GM18951 (cell line): ENCODE results near the gene C2orf81.

Experiments used
- POLR2A ChIP-seq: IDR thresholded peaks from 4 replicates; pipeline ENCODE4 v1.6.1; 2011; ENCODE audit warnings: mild to moderate bottlenecking; ENCODE audit not compliant: insufficient read length, insufficient read depth; ENCODE audit errors: extremely low read depth
- in situ Hi-C: fragments of 300-500 bp; cut with MboI; formaldehyde crosslinking; loops from one replicate; pipeline ENCODE4 v1.12.0; 2022; ENCODE audit warnings: low sequenced_read_pairs, mixed read lengths, inconsistent platforms; ENCODE audit not compliant: unreplicated experiment

The C2orf81 gene

DNA sequence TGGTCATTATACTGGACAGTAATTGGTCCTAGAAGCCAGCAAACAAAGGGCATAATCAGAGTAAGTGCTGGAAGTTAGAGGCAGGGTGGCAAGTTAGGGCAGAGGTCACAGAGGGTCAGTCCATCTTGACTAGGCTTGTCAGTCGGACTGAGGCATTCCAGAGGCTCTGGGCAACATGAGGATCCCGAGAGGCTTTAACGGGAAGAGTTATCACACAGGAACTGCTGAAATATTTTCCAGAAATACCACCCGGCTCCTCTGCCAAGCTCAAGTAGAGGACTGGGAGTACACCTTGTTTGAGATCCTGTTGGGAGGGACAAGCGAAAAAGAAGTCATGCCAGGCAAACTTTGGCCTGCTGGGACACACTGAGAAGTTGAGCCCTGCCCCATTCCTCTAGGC is 13.7 kb downstream of the C2orf81 start:
- in situ Hi-C loops, result no loop called here
- no peak for TF ChIP-seq POLR2A

DNA sequence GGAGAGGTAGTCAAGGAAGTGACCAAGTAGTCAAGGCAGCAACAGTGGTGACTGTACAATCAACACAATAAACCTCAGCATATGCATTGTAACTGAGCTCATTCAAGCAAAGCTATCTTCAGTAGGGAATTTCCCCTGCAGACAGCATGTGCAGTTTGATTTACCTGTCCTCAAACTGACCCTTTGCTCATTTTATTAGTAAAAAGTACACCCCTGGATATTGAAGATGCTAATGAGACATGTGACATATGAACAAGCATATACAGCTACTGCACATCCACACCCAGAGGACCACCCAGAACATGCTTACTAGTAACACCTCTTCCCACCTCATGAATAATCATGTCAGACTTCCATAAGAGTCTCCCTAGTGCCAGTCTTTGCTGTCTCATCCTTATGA is 15.4 kb downstream of the C2orf81 start:
- in situ Hi-C loops, result no loop called here
- TF ChIP-seq POLR2A, result no peak

DNA sequence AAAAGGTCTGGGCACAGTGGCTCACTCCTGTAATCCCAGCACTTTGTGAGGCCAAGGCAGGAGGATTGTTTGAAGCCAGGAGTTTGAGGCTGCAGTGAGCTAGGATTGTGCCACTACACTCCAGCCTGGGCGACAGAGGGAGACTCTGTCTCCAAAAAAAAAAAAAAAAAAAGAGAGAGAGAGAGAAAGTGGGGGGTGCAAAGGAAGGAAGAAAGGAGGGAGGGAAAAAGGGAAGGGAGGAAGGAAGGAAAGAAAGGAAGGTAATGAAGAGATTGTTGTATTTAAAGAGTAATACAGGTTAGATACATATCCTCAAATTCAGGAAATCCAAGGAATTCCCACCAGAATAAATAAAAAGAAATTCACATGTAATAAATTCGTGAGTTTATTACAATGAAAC is 19.5 kb downstream of the C2orf81 start:
- in situ Hi-C loops, result no loop called here
- TF ChIP-seq POLR2A, result no peak

DNA sequence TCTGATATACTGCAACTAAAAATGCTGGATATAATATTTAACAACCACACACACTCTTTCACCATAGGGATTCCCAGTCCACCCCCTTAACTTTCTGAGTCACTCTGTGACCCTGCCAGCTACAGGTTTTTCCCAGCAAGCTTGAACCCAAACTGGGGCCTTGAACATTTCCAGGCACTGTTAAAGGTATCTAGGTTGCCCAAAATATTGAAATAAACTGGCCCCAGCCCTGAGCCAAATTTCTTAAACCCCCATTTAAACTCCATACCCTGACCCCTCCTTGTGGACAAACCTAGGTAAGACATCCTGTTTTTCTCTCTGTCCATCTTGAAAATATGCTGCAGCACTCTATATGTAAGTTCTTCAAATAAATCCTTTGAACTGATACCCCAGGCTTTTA is 21.6 kb downstream of the C2orf81 start:
- in situ Hi-C loops, result no loop called here
- no peak for TF ChIP-seq POLR2A

DNA sequence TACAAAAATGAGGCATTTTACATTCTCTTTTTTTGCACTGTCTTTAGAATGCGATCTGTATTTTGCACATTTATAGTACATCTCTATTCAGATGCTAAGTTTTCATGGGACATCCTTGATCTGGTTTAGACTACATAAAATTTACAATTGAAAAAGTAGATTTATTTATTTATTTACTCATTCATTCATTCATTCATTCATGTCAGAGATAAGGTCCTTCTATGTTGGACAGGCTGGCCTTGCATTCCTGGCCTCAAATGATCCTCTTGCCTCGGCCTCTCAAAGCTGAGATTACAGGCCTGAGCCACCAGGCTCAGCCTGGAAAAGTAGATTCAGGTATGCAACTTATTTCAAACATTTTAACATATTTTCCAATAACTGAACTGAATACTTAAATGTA is 25.3 kb downstream of the C2orf81 start:
- TF ChIP-seq POLR2A, result no peak
- in situ Hi-C loops, result no loop called here

DNA sequence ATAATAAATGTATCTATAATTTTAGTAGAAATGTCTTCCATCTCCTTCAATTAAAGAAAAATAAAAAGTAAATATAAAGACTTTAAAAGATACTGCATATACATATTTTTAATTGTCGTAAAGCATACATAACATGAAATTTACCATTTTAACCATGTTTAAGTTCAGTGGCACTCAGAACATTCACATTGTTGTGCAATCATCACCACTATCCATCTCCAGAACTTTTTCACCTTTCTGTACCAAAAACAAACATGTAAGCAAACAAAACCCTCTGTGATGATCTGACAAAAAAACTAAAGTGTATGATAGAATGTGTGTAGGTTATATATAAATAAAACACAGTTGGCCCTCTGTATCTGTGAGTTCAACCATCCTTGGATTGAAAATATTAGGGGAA is 27.9 kb downstream of the C2orf81 start:
- in situ Hi-C loops, result no loop called here
- TF ChIP-seq POLR2A, result no peak

DNA sequence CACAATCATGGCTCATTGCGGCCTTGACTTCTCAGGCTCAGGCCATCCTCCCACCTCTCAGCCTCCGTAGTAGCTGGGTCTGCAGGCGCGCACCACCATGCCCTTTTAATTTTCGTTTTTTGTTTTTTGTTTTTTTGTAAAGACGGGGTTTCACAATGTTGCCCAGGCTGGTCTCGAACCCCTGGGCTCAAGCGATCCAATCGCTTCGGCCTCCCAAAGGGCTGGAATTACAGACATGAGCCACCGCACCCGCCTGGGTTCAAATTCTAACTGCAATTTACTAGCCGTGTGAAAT is 29.0 kb downstream of the C2orf81 start:
- in situ Hi-C loops, result no loop called here
- TF ChIP-seq POLR2A, result no peak

DNA sequence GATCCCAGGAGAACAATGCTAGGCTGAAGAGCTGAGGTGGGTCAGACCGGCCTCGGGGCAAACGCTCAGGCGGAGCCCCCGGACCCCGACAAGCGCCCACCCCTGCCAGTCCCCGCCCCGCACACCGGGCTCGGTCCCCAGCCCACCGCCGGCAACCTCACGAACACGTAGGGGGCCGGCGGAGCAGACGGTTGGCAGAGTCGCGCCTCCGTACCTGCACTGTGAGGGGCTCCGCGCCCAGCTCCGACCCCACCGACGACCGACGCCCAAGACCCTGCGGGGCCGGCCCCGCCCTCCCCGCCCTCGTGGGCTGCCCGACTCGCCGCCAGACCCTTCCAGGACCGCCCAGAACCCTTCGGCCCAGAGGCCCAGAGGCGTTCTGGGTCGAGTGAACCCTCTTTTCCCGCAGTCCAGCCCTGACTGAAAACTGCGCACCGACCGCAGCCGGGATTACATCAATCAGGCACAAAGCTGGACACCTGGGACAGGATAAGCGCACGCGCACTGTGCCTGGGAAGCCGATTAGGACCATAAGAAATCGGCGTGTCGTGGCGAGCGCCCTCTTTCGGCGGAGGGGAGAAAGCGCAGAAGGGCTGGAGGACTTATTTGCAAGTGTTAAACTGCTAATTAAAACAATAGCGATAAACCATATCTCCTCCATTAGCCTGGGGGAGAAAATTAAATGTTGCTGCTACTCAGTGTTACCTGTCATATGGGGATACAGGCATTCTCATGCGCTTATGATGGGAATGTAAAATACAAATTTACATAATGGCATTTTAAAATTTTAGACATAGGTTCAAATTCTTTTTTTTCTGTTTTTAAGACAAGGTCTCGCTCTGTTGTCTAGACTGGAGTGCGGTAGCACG is 29.6 kb downstream of the C2orf81 start:
- TF ChIP-seq POLR2A, result peak; percentile 71
- in situ Hi-C loops, result no loop called here

DNA sequence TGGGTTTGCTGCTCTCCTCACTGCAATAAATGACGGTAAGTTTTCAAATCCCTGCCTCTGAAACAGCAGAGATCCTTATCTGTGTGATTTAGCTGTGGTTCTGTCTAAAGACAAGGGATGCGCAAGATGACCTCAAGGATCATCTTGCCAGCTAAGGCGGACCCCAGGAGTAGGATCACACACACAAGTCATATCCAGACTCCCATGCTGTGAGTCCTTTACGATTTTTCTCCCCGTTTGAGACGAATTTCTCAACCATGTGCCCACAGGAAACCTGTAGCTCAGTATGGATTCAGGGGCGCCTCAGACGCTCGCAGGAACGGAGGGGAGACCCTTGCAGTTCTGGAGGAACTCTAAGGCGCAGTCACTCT is 30.2 kb downstream of the C2orf81 start:
- TF ChIP-seq POLR2A, result no peak
- in situ Hi-C loops, result no loop called here

DNA sequence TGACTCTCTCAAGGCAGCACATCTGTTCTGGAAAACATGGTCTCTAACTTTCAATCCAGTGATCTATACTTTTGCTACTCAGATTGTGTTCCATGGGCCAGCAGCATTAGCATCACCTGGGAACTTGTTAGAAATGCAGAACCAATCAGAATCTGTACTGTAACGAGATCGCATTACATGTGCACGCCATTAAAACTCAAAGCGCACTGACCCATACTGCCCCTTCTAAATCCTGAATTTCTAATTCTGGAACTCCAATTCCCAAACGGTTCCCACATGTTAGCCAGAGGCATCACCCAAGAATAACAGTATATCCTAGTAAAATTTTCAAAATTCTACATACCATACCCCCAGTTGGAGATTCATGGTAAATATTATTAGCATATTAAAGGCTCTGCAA is 30.8 kb downstream of the C2orf81 start:
- no peak for TF ChIP-seq POLR2A
- in situ Hi-C loops, result no loop called here

DNA sequence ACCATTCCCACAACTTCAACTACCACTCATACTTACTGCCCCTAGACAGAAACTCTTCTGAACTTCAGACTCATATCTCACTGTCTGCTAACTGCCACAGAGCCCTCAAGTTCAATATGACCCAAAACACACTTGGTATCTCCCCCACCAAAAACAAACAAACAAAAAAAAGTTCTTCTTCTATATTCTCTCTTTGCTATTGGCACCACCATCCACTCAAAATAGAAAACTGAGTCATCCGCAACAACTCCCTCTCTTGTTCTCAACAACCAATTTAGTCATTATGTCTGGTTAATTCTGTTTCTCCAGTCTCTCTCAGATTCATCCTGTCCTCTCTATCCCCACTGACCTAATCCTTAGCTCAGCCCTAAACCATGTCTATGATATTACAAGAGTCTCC is 34.1 kb downstream of the C2orf81 start:
- no peak for TF ChIP-seq POLR2A
- in situ Hi-C loops, result no loop called here

DNA sequence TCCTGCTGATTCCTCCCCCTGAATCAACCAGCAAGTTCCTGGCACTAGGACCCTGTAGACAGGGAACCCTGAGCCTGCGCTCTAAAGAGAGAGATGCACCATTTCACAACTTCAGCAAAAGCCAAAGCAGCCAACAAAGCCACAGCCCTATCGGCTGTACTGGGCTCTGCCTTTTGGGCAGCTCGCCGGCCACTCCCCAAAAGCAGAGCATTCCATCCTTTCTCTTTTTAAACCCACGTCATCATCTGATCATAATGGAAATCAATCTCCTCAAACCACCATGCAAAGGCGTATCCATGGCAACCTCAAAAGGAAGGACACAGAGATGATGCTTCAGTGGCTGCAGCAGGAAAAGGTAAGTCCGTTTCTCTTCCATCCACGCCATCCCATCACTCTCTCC is 36.0 kb downstream of the C2orf81 start:
- TF ChIP-seq POLR2A, result no peak
- in situ Hi-C loops, result no loop called here

DNA sequence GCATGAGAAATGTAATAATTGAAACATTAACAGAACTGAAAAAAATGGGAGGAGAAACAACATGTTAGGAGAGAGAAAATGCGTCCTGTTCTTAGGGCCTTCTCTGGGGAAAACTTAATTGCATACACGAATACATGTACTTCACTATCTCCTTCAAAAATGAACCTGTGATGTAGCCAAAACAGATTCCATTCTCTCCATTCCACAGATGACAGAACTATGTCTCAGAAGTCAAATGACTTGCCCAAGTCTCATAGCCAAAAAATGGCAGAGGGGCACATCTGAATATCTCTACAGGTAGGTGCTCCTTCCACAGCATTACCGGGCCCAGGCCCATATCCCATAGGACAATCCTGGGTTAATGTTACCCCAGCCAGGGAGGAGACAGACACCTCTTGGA is 37.4 kb downstream of the C2orf81 start:
- TF ChIP-seq POLR2A, result no peak
- in situ Hi-C loops, result no loop called here

DNA sequence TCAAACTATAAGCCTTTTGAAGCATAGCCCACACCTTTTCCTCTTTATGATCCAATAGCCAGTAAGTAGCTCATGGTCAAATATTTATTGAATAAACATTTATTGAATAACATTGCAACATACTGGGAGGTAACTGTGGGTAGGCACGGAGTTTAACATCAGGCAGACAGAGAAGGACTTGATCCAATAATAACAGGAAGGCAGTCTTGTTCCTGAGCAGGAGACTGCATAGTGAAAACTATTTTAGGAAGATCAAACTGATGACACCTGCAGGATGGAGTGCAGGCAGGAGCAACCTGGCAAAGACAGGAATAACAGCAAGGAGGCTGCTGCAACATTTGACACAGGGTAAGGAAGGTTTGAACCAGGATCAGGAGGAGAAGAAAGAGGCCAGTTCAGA is 38.2 kb downstream of the C2orf81 start:
- in situ Hi-C loops, result no loop called here
- no peak for TF ChIP-seq POLR2A

DNA sequence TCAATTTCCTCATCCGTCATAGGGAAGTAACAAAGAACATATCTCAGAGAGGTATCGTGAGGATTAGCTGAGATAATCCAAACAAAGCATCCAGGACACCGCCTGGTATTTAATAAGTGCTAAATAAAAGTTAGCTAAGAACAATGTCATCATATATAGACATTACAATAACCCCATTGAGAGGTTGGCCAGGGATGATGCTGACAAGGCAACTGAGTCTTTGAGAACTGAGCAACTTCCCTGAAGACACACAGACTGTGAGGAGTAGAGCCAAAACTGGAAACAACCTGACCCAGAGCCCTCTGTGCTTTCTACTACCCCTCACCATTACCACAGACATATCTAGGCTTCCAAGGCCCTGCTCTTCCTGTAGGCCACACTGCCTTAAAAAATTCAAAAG is 39.7 kb downstream of the C2orf81 start:
- in situ Hi-C loops, result no loop called here

More for the DNA sequence above, 39.7 kb downstream of the C2orf81 start:
- no peak for TF ChIP-seq POLR2A
